ENCODE measurements around the gene PRKAG2. TPM values are rescaled to one million over a fixed set of nuclear protein-coding genes. Genes with fewer than 3 reads are reported as not detected.
A peak's percentile ranks its signal among the peaks of the same experiment; 100 is the strongest.
"Not testable (repeated sequence)": the region's sequence is repeated elsewhere in the genome, so short reads cannot be mapped to it uniquely, and the experiment has no call there.

The PRKAG2 gene
- total RNA-seq, 1 donor from 2014 or later = 25.4 TPM

GRCh38 chr7:151542606-151543130, 334.2 kb downstream of the PRKAG2 start:
- no peak for DNase-seq (ENCODE audit: extremely low read depth, low read depth, low spot score)

DNA sequence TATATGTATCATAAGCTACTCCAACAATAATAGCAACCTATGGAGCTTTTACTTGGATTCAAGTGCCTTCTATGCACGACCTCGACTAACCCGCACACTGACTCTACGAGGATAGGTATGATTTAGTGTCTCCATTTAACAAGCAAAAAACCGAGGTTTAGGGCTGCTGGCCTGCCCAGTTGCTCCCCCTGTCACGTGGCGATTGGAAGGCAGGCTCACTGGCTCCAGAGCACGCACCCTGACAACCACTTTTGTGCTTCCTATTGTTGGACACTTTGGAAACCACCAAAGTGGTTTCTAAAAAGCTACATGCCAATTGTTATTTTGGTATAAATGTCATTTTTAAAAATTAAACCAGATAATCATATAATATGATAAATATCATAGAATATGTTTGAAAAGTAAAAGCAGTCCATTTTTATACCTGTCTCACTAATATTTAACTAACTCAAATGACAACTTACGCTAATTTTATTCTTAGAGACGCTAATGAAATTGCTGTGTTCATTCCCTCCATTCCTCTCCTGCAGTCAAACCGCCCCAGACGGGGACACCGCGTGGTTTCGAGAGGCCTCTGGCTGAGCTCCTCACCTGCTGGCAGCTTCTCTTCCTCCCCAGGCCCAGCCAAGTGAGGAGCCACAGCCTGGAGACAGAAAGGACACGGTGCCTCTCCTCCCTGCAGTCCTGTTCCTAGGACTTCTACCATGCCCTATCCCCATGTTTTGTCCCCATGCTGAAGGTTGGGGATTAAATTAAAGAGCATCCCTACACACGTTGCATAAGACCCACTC, 335.0 kb downstream of the PRKAG2 start:
- no peak for DNase-seq (ENCODE audit: extremely low read depth, low read depth, low spot score)

- DNase-seq (ENCODE audit: extremely low read depth, low read depth, low spot score) = no peak
Observed at GRCh38 chr7:151540146-151540545, 336.8 kb downstream of the PRKAG2 start.

DNA sequence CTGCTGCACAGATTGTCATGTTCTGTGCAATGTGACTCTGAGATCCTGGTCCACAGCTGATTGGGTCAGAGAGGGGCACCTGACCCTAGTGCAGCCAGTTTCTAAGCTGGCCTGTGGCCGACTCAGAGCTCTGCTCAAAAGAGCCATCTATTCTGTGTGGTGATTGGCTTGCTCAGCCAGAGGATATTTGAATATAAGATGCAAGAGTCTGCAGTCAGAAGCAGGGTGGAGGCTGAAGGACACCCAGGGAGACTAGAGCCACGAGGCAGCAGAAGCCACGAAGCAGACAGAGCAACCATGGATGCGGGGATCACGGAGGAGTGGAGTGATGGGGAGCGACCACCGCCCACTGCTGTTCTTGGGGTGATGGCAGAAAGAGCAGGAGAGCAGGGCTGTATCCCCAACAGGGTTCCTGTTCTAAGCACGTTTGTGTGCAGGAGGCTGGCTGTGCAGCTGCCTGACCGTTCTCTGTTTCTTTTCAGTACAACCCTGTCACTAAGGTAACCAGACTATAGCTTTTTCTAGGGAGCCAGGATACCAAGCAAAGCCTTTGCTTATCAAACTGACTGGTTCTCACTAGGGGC, 337.7 kb downstream of the PRKAG2 start:
- DNase-seq (ENCODE audit: extremely low read depth, low read depth, low spot score) = no peak

- DNase-seq (ENCODE audit: extremely low read depth, low read depth, low spot score) = no peak
Observed at GRCh38 chr7:151537818-151538561, 338.9 kb downstream of the PRKAG2 start.

DNA sequence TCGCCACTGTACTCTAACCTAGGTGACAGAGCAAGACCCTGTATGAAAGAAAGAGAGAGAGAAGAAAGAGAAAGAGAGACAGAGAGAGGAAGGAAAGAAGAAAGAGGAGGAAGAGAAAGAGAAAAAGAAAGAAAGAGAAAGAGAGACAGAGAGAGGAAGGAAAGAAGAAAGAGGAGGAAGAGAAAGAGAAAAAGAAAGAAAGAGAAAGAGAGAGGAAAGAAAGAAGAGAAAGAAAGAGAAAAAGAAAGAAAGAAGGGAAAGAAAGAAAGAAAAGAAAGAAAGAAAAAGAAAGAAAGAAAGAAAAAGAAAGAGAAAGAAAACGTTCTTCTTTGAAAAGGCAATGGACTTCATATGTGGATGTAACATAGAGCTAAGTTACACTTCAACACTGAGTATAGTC, 340.7 kb downstream of the PRKAG2 start:
- DNase-seq (ENCODE audit: extremely low read depth, low read depth, low spot score) = not testable (repeated sequence)

DNA sequence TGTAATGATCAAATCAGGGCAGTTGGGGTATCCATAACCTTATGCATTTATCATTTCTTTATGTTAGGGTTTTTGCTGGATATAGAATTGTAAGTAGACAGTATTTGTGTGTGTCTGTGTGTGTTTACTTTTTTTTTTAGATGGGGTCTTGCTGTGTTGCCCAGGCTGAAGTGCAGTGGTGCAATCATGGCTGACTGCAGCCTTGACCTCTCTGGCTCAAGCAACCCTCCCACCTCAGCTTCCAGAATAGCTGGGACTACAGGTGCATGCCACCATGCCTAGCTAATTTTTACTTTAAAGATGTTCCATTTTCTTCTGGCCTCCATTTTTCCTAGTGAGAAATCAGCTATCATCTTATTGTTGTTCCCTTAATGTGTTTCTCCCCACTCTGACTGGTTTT, 347.1 kb downstream of the PRKAG2 start:
- DNase-seq (ENCODE audit: extremely low read depth, low read depth, low spot score) = no peak

DNA sequence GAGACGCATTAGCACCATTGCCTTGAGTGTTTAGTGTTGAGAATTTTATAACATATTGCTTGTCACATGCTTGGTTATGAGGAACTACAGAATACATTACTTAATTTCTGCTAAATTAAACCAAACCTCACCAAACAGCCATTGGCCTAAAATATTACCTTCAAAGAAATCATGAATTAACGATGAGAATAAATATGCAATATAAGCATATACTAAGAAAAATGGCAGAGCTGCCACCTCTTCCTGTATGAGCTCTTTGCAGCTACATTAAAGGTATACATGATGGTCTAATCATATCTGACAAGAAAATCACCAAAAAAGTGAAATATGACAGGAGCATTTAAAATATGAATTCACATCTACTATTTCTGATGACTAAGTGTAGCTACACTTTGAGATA, 352.1 kb downstream of the PRKAG2 start:
- DNase-seq (ENCODE audit: extremely low read depth, low read depth, low spot score) = no peak

- no peak for DNase-seq (ENCODE audit: extremely low read depth, low read depth, low spot score)
Observed at GRCh38 chr7:151524331-151524730, 352.6 kb downstream of the PRKAG2 start.

DNA sequence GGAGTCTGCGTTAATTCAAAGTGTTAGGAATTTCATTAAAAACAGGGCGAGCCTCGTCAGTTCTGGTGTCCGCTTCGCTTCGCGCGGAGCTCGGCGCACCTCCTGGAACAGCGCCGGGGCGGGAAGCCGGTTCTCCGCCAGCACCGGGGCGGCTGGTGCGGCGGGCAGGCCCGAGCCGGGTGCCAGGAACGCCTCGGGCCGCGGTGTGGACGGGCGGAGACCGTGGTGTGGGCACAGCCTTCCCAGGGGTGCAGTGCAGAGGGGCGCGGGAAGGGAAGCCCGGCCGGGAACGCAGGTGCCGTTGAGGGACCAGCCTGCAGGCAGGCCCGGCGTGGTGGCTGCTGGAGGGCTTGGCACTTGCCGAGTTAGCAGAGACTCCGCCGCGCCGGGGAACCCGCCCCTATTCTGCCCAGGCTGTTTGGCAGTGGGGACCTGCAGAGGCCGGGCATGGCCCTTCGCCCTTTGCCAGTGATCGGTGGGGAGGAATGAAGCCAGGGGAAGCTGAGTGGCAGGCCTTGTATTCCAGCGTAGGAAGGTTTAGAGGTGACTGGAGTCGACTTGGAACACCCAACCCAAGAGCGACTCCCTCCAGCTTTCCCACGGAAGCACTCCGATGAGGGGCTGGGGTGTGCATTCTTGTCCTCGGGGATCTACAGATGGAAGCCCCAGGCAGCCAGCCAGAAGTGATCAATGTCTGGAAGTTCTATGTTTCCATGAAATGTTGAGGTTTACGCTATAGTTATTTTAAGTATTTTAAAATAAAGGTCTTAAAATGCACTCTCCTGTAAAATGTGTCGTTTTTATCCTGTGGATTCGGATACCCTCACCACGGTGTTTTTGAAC, 356.3 kb downstream of the PRKAG2 start:
- DNase-seq (ENCODE audit: extremely low read depth, low read depth, low spot score) = no peak

DNA sequence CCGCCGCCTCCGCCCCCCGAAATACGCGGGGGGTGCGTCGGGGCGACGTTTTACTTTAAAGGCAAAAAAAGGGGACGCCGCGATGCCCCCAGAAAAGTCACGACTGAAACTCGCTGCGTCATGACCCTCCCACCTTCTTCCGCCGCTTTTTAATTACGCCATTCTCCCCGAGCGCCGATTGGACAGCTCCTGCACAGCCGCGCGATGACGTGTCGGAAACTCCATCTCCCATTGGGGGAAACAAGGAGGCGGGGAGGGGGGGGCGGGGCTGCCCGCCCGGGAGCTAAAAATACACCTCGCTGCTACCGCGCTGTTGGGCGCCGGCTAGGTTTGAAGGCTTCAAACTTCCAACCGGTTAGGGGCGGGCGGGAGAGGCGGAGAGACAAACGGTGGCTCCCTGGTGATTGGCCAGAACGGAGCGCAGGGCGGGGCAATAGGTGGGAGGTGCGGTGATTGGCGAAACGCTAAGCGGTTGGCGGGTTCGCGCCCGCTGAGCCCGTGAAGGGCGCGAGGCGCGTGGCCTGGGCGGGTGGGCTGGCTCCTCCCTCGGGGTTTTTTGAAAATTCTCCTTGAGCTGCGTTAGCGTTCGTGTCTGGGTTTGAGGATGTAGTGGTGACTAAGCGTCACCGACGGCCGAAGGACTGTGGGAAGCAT, 357.0 kb downstream of the PRKAG2 start, which contains the start of gene RHEB:
Gene RHEB, minus strand, starts transcription at position 131 of the 654 bp plus-strand sequence. CDS start 384 bp downstream, outside the sequence.
- peak; percentile 91 for DNase-seq (ENCODE audit: extremely low read depth, low read depth, low spot score)

GRCh38 chr7:151518947-151519764, 357.8 kb downstream of the PRKAG2 start:
- DNase-seq (ENCODE audit: extremely low read depth, low read depth, low spot score) = not testable (repeated sequence)

- DNase-seq (ENCODE audit: extremely low read depth, low read depth, low spot score) = no peak
Observed at GRCh38 chr7:151518105-151518946, 358.6 kb downstream of the PRKAG2 start.

- no peak for DNase-seq (ENCODE audit: extremely low read depth, low read depth, low spot score)
Observed at GRCh38 chr7:151517601-151518104, 359.3 kb downstream of the PRKAG2 start.

- DNase-seq (ENCODE audit: extremely low read depth, low read depth, low spot score) = no peak
Observed at GRCh38 chr7:151515276-151515565, 361.7 kb downstream of the PRKAG2 start.

- DNase-seq (ENCODE audit: extremely low read depth, low read depth, low spot score) = no peak
Observed at GRCh38 chr7:151514461-151515275, 362.2 kb downstream of the PRKAG2 start.

- DNase-seq (ENCODE audit: extremely low read depth, low read depth, low spot score) = no peak
Observed at GRCh38 chr7:151513133-151513532, 363.8 kb downstream of the PRKAG2 start.

Measured in glomerular endothelial cell (primary cell).